ENCODE measurements around the gene FBH1.
A peak's percentile ranks its signal among the peaks of the same experiment; 100 is the strongest.
"Not testable (repeated sequence)": the region's sequence is repeated elsewhere in the genome, so short reads cannot be mapped to it uniquely, and the experiment has no call there.

The FBH1 gene

GRCh38 chr10:5889624-5890451 is at the start of gene FBH1, which contains the start of gene ANKRD16:
Gene FBH1 (plus strand): TSS chr10:5890243. CDS start chr10:5890346, 103 bp downstream.
Gene ANKRD16 (minus strand): TSS chr10:5889893. CDS start chr10:5889354, 539 bp downstream.
- DNase-seq (ENCODE audit: extremely low read depth in 1 of 2, low read depth in 1 of 2) = peak; percentile 90 to 97

GRCh38 chr10:5840314-5841307 is 49.4 kb upstream of the FBH1 start:
- no peak for DNase-seq (ENCODE audit: extremely low read depth in 1 of 2, low read depth in 1 of 2)

- no peak for DNase-seq (ENCODE audit: extremely low read depth in 1 of 2, low read depth in 1 of 2)
Measured at GRCh38 chr10:5841965-5842364, 48.1 kb upstream of the FBH1 start.

- no peak for DNase-seq (ENCODE audit: extremely low read depth in 1 of 2, low read depth in 1 of 2)
Measured at GRCh38 chr10:5843686-5844344, 46.2 kb upstream of the FBH1 start.

GRCh38 chr10:5844345-5845055 is 45.5 kb upstream of the FBH1 start:
- DNase-seq (ENCODE audit: extremely low read depth in 1 of 2, low read depth in 1 of 2) = no peak

- DNase-seq (ENCODE audit: extremely low read depth in 1 of 2, low read depth in 1 of 2) = not testable (repeated sequence)
Measured at GRCh38 chr10:5846667-5847066, 43.4 kb upstream of the FBH1 start.

GRCh38 chr10:5854131-5854475 is 35.9 kb upstream of the FBH1 start:
- no peak for DNase-seq (ENCODE audit: extremely low read depth in 1 of 2, low read depth in 1 of 2)

- DNase-seq (ENCODE audit: extremely low read depth in 1 of 2, low read depth in 1 of 2) = no peak
Measured at GRCh38 chr10:5855979-5856700, 33.9 kb upstream of the FBH1 start.

- DNase-seq (ENCODE audit: extremely low read depth in 1 of 2, low read depth in 1 of 2) = no peak
Measured at GRCh38 chr10:5856701-5857004, 33.4 kb upstream of the FBH1 start.

GRCh38 chr10:5858811-5859210 is 31.2 kb upstream of the FBH1 start:
- DNase-seq (ENCODE audit: extremely low read depth in 1 of 2, low read depth in 1 of 2) = no peak

- no peak for DNase-seq (ENCODE audit: extremely low read depth in 1 of 2, low read depth in 1 of 2)
Measured at GRCh38 chr10:5860066-5860465, 30.0 kb upstream of the FBH1 start.

GRCh38 chr10:5862360-5862961 is 27.6 kb upstream of the FBH1 start:
- DNase-seq (ENCODE audit: extremely low read depth in 1 of 2, low read depth in 1 of 2) = no peak

- DNase-seq (ENCODE audit: extremely low read depth in 1 of 2, low read depth in 1 of 2) = not testable (repeated sequence)
Measured at GRCh38 chr10:5862981-5863685, 26.9 kb upstream of the FBH1 start.

- DNase-seq (ENCODE audit: extremely low read depth in 1 of 2, low read depth in 1 of 2) = not testable (repeated sequence)
Measured at GRCh38 chr10:5866451-5867081, 23.5 kb upstream of the FBH1 start.

GRCh38 chr10:5867091-5867615 is 22.9 kb upstream of the FBH1 start:
- not testable (repeated sequence) for DNase-seq (ENCODE audit: extremely low read depth in 1 of 2, low read depth in 1 of 2)

GRCh38 chr10:5868383-5868782 is 21.7 kb upstream of the FBH1 start:
- not testable (repeated sequence) for DNase-seq (ENCODE audit: extremely low read depth in 1 of 2, low read depth in 1 of 2)

- DNase-seq (ENCODE audit: extremely low read depth in 1 of 2, low read depth in 1 of 2) = no peak
Measured at GRCh38 chr10:5869156-5869555, 20.9 kb upstream of the FBH1 start.

- no peak for DNase-seq (ENCODE audit: extremely low read depth in 1 of 2, low read depth in 1 of 2)
Measured at GRCh38 chr10:5871596-5871995, 18.4 kb upstream of the FBH1 start.
